Kasumi-1 (cell line): ENCODE measurements around the gene MMADHC.
"Not testable (repeated sequence)": the region's sequence is repeated elsewhere in the genome, so short reads cannot be mapped to it uniquely, and the experiment has no call there.

Experiments used
- DNase-seq, 2 experiments: peaks; one replicate each; lab custom pipeline; 2025; lab: John Stamatoyannopoulos, UW

Gene MMADHC

DNA sequence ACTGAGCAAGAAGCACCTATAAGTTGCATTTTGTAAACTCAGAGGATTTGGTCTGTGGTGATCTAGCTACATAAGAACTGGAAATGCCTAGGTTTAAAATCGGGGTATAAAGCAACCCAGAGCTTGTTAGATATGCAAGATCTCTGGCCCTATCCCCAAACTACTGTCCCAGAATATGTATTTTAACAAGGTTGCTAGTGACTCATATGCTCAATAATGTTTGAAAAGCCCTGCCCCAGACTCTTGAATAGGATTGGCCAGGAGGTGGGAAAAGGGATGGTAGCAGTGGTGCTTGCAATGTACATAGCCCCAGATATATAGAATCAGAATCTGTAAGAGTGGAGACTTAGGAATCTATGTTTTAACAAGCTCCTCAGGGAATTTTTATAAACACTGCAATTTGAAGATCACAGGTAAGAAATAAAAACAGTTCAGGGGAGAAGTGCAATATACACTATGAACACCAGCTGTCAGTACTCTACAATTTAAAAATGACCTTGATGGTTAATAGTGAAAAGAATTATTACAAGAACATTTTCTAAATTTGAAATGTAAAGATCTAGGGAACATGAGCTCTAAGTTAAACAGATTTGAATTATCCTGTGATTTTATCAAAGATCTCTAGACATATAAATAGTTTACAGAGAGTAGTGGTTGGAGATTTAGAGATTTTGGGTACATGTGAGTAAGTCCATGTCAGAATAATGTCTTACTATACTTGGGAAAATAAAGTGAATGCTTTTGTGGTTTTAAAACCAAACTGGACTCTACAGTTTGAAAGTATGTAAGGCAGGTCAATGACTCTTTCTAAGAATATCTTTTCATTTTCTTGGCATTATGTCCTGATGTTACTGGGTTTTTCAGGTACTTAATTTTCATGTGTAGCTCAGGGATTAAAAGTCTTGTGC is 7.7 kb upstream of the MMADHC start:
- DNase-seq = peak; percentile 15 to 50

DNA sequence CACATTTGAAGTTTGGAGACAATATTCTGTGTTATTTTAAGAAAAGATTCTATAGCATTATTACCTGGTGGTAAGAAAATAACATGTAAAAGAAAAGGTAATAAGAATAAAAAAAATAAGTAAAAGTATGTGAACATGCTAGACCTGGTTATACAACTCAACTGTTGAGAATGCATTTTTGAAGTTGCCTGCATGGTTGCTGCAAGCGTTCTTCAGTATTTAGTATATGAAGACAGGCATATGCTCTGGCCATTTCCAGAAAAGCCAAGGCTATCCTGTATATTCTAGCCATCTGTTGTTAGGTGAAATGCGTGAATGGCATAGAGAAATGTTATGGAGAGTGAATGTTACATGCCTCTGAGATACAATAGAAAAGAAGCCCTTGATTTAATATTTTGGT is 6.8 kb upstream of the MMADHC start:
- no peak for DNase-seq

DNA sequence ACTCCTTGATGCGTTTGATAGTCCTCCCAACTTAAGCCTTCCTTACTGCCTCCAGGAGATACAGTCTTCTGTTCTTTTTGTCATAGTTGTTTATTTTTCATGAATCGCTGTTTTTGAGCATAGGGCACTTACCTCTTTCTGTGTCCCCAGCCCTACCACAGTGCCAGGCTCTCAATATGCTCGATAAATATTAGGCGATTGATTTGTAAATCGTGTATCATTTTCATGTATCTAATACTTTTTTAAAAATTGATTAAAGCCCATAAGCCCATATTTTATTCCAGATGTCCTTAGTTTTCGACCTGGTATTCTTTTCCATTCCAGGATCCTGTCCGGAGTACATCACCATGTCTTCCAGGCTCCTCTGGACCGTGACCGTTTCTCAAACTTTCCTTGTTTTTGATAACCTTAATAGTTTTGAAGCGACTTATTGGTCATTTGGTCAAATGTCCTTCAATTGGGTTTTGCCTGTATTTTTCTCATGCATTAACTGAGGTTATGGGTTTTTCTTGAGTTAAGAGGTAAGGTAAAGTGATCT is 444 bp upstream of the MMADHC start:
- peak in 1 of 2 experiments; percentile 43 for DNase-seq

DNA sequence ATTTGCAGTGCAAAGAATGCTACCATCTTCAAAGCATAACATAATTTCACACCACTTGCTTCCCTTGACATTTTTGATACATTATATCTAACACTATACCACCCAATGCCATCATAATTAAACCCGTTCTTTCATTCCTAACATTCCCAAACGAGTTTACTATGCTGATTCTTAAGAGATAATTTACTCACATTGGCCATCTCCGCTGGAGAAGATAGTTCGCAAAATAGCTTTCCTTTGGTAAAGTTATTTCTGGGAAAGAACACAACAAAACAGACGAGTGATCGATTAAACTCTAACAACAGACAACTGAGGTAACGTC is 716 bp downstream of the MMADHC start:
- no peak for DNase-seq

DNA sequence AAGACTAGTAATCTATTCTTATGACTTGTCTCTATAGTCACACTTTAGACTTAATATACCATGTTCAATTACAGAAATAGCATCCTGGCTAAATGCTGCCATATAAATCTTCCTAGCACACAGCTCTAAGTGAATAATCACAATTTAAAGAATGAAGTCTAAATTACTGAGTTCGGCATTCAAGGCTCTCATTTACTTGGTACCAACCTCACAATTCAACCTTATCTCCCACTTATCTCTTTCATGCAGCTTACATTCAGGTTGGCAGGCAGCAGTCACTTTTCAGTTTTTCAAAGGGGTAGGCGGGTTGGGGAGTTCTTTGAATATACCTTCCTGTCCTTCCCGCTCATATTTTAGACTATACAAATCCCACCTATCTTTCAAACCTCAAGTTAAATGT is 1.5 kb downstream of the MMADHC start:
- no peak for DNase-seq

DNA sequence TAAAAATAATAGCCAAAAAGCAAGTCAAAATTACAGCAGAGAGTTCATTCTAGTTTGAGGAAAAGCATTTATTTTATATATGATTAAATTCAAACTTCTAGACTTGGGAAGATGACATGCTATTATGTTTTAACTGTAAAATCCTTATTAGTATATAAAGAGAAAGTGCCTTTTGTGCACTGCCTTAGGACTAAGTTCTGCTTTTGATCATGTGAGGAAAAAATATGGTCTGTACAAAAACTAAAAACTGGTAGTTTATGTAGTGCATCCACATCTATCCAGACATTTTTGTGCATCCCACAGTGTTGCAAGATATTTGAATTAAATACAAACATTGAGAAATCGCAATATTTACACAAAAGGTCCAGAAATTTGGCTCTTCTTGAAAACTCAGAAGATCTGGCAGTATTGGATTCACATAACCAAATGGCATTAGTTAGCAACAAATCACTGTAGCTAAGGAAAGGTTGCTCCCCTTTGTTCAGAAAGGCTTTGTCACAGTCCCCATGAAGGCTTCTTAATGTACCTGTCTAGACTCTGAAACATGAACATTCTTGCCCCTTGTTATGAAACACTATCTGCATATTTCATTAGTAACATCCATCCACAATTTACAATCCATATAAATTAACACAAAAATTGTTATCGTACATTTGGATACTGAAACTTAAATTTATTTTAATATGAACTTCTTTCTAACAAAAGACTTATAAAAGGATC is 2.2 kb downstream of the MMADHC start:
- peak in 1 of 2 experiments; percentile 22 for DNase-seq

DNA sequence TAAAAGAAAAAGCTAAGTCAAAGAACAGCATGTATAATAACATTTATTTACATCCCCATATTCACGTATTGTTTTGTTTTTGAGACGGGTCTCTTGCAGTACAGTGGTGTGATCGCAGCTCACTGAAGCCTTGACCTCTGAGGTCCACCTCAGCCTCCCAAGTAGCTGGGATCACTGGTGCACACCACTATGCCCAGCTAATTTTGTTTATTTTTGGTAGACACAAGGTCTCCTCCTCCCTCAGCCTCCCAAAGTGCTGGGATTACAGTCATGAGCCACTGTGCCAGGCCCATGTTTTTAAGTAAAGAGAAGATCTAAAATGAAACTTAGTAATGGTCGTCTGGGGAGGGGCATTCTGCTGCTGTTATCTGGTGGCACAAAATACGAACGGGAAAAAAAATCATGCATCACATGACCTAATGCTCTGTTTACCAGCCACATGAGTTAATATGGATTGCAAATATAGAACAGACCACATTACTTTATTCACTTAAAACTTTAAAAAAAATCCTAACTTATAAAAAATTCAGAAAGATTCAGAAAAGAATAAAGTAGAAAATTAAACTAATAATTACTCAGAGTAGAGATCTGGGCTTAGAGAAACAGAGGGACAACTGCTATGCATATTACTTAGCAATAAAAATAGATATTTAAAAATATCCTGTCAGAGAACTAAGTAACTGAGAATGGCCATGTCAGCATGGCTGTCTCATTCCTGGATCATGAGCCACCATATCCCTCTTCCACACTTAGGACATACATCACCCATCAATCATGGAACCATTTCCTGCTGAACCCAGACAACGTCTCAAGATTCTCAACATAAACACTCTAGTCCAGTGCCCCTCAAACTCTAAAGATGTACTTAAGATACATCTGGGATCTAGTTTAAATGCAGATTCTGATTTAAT is 7.3 kb downstream of the MMADHC start:
- no peak for DNase-seq

DNA sequence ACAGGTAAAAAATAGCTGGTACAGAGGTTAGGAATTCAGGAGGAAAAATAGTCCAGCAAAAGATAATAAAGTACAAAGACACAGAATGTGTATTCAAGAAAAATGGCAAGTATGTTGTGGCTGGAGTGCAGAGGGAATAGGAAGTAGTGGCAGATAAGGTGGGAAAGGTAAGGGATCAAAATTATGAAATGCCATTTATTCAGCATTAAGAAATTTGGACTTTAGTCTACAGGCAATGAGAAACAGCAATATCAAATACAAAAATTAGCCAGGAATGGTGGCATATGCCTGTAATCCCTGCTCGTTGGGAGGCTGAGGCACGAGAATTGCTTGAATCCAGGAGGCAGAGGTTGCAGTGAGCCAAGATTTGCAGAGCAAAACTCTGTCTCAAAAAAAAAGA is 10.3 kb downstream of the MMADHC start:
- no peak for DNase-seq

DNA sequence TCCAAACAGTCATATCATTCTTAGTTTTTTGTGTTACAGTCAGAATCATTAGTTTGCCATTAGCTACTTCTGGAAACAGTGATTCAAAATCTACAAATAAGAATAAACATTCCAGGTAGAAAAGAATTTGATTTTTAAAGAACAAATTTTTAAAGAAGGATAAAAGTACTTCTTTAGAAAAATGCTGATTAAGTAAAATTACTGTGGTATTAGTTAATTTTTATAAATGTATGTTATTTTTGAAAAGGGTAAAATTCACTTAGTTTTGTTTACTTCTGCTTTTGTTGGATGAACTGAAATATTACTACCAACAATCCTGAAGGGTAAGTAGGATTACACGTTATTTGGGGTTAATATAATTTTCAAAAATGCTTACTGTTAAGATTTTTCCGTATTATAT is 11.8 kb downstream of the MMADHC start:
- no peak for DNase-seq

DNA sequence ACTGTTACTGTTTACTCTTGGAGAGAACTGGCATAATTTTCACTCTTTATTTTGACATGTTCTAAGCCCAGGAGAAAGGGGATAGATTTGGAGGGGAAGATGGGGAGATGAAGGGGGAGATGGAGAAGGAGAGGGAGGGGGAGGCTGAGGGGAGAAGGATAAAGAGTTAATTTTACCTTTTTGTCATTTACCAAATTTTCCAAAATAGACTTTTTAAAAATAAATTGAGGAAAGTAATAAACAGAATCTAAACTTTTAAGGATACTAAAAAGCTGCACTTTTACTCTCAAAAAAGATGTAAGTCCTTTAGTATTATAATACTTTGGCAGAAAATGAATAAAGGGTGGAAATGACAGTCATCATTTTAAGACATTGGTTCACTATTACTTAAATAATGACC is 12.3 kb downstream of the MMADHC start:
- DNase-seq = no peak

DNA sequence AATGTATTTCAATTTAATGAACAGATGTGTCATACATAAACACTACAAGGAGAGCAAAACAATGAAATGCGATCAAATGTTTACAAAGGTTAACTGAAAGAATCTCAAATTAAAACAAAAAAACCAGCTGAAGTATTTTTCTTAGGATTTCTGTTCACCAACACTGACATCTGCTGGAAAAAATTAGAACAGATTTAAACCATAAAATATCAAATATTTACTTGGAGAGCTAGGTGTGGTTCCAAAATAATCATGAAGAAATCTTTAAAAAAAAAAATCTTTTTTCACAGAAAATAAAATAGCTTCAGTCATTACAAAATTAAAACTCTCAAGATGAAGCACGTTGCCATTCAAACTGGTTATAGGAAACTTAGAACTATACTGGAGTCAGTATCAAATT is 13.8 kb downstream of the MMADHC start:
- peak; percentile 31 to 51 for DNase-seq

DNA sequence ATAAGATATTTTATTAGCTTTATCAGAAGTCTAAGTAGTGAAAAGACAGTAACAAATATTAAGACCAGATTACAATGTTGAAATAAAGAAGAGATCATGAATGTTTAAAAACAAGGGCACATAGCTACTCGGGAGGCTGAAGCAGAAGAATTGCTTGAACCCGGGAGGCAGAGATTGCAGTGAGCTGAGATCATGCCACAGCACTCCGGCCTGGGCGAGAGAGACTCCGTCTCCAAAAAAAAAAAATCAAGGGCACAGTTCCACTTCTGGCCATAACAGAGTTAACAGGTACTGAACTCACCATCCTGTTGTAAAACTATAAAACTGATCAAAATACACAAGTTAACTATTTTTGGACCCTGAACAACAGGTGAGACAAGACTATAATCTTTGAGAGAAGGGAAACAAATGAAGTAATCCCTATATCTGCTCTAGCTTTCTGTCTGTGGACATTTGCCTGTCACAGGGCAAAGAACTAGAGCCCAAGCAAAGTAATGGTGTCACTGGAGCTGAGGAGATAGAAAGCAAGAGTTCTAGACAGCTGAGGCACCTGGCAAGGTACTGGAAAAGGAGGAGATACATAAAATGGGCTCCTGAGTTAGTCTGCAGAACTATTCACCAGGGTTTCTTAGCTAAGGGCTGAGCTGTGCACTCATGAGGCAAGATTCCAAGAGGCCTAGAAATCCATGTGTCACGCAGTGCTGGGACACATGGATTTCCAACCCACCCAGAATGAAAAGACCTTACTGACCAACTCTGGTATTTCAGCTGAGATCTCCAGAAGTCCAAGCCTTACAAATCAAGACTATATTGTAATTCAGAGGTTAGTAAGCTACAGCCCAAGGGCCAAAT is 15.2 kb downstream of the MMADHC start:
- no peak for DNase-seq

DNA sequence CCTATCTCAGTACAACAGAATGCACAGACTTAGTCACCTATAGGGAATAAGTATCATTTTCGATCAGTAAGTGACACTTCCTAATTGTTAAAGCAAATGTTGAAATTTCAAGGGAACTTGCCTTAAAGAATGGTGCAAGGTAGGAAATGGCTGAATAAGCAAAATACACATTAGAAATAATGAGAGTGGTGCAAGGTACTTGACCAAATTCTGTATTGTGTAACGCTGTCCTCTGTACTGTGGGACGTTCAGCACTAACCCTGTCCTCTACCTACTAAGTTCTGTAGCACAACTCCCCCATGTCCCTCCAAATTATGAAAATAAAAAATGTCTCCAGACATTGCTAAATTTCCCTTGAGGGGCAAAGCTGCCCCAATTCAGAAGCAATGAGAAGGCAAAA is 19.4 kb downstream of the MMADHC start:
- DNase-seq = no peak

DNA sequence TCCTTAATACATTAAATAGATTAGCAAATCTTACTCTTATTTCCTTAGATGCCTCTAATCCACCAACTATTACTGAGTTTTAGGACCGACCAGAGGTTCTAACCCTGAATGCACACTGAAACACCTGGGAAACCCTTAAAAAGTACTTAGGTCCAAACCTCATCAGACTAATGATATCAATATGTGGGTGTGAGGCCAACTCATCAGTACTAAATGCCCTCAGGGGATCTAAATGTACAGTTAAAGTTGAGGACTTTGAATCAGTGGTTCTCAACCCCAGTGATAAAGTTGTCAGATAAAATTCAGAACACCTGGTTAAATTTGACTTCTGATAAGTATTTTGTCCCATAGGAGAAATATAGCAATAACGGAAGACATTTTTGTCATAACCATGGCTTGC is 20.9 kb downstream of the MMADHC start:
- no peak for DNase-seq

DNA sequence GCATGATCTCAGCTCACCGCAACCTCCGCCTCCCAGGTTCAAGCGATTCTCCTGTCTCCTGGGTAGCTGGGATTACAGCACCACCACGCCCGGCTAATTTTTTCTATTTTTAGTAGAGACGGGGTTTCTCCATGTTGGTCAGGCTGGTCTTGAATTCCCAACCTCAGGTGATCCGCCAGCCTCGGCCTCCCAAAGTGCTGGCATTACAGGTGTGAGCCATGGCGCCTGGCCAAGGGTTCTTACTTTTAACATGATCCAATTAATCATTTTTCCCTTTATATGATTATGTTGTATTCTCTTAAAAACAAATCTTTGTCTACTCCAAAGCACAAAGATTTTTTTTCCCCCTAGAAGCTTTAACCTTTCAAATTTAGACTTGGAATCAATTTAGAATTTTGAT is 21.9 kb downstream of the MMADHC start:
- DNase-seq = not testable (repeated sequence)

DNA sequence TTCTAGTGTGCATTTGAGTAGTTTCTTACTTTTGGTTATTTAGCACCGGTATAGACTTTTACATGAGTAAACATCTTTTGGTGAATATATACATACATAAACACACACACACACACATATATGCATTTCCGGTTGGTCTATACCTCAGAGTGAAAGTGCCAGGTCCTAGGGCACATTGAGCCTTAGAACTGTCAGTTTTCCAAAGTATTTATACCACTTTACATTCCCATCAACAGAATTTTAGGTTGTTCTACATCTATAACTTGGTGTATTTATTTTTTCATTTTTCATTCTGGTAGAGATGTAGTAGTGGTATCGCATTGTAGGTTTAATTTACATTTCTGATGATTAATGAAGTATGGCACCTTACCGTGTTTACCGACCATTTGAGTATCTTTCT is 22.6 kb downstream of the MMADHC start:
- DNase-seq = no peak

DNA sequence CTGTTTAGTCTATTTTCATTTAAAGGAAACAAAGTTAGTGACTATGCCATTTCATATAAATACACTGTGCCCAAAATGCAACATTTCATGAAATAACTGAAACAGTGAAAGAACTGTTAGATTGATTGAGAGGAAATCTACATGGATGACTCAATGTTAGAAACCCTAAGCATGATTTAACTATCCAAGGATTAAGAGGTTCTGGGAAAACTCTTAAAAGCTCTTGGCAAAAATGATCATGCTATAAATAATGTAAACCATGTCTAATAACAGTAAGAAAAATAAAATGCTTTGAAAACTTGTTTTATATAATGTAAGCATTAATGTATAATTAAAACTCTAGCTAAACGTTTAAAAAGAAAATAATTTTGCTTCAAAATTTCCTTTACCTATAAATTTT is 23.5 kb downstream of the MMADHC start:
- DNase-seq = no peak

DNA sequence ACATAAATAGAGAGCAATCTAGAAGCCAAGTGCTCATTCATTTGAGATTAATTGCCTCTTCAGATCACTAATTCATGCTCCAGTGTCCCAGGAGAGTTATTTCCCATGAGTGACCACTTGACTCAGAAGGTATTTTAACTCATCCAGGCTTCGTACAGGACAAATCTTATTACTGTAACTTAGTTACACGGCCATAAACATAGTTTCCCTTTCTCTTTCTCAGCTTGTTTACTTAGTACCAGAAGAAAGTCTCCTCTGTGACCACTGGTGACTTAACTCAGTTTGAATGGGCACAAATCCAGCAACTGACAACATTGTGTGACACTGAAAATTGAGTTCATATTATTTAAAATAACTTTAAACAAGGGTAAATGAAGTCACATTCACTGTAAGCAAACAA is 25.3 kb downstream of the MMADHC start:
- no peak for DNase-seq

DNA sequence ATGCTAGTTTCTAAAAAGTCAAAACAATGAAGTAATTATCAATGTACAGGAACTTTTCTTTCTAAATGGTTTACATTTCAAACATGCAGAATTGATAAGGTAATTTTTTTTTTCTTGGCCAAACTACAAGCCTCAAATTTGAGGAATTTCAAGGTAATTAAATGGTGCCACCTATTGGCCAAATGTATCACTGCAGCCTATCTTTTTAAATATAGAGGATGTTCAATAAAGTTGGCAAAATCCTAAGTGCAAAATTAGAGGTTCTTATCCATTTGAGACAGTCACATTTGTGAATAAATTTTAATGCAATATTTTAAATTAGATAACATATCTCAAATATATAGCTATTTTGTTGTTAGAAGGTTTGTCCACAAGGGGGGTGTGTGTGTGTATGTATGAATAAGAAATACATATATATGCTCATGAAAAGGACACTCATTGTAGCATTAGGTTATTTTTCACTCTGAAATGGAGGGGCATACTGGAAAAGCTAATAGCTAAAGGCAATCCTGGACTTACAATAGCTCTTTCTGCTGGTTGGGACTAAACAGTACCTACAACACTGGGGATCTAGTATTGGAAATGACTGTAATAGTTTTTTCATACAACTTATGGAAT is 26.2 kb downstream of the MMADHC start:
- DNase-seq = peak; percentile 42 to 80

DNA sequence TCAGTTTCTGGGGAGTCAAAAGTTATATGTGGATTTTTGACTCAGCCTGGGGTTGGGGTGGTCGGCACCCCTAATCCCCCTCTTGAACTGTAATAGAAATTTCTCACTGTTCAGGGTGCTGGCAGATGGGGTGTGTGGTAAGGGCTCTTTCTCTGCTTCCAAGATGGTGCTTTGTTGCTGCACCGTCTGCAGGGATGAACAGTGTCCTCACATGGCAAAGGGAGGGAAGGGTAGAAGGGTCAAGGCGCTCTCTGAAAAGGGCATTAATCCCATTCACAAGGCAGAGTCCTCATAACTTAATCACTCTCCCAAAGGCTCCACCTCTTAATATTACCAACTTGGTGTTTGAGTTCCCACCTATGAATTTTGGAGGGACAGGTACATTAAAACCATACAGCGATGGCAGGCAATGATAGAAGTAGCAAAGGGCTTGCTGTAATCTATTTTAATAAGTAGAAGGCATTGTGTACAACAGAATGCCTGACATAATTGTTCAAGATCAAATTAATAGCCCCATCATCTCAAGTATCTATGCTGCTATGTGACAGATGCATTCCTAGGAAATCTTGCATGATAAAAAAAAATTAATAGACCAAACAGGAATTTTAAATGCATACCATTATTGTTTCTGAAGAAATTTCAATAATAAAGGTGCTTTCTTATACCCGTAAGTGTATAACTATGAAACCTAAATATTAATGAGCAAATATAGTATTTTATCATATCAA is 28.1 kb downstream of the MMADHC start:
- DNase-seq = no peak
